Spleen (tissue), 7 donors: ENCODE data around the gene CGB1.

ENCODE experiments used
- CTCF ChIP-seq, 11 experiments: fragments of 200-600 bp in 7 of 11; fragments of 450-650 bp in 4 of 11; sonication (generic) in 4 of 11; IDR thresholded peaks in 8 of 11; conservative IDR thresholded peaks in 3 of 11; 1 replicate in 7 of 11; 2 replicates in 4 of 11; pipeline versions ENCODE4 v1.4.0 to v1.8.0; 2016 to 2021; ENCODE audit warnings: antibody characterized with exemption in 11 of 11, inconsistent platforms in 4 of 11, mild to moderate bottlenecking in 1 of 11
- POLR2A ChIP-seq, 3 donors: fragments of 450-650 bp; IDR thresholded peaks; one replicate each; pipeline ENCODE4 v1.5.1; 2017; ENCODE audit warnings: antibody characterized with exemption in 3 of 3, mild to moderate bottlenecking in 1 of 3
- POLR2AphosphoS5 ChIP-seq, 3 donors: sonication (generic); formaldehyde crosslinking; IDR thresholded peaks; one replicate each; pipeline ENCODE4 v1.5.1; 2017; ENCODE audit warnings: antibody characterized with exemption in 3 of 3
- donor health status: DM: no; HTN: no; CAD: no; lungs with moderate emphysema.
- donor health status: DM: no; HTN: no; CAD: no.
- donor health status: DM: no; HTN: no; CAD: no.

GRCh38 chr19:49014123-49014869 is 22.4 kb downstream of the CGB1 start:
- no peak for TF ChIP-seq CTCF (IDR thresholded peaks at IDR 0.05 in 8 of 11, conservative IDR thresholded peaks at IDR 0.05 in 3 of 11)
- no peak for TF ChIP-seq POLR2AphosphoS5 (IDR thresholded peaks at IDR 0.05)
- TF ChIP-seq POLR2A (IDR thresholded peaks at IDR 0.05), result no peak
